NCI-H2196 (cell line): ENCODE data around the gene DRP2.
"Not testable (repeated sequence)": the region's sequence is repeated elsewhere in the genome, so short reads cannot be mapped to it uniquely, and the experiment has no call there.

Experiments used
- DNase-seq: peaks from one replicate; lab custom pipeline; 2025; ENCODE audit not compliant: unreplicated experiment; lab: John Stamatoyannopoulos, UW

Gene DRP2, protein sequence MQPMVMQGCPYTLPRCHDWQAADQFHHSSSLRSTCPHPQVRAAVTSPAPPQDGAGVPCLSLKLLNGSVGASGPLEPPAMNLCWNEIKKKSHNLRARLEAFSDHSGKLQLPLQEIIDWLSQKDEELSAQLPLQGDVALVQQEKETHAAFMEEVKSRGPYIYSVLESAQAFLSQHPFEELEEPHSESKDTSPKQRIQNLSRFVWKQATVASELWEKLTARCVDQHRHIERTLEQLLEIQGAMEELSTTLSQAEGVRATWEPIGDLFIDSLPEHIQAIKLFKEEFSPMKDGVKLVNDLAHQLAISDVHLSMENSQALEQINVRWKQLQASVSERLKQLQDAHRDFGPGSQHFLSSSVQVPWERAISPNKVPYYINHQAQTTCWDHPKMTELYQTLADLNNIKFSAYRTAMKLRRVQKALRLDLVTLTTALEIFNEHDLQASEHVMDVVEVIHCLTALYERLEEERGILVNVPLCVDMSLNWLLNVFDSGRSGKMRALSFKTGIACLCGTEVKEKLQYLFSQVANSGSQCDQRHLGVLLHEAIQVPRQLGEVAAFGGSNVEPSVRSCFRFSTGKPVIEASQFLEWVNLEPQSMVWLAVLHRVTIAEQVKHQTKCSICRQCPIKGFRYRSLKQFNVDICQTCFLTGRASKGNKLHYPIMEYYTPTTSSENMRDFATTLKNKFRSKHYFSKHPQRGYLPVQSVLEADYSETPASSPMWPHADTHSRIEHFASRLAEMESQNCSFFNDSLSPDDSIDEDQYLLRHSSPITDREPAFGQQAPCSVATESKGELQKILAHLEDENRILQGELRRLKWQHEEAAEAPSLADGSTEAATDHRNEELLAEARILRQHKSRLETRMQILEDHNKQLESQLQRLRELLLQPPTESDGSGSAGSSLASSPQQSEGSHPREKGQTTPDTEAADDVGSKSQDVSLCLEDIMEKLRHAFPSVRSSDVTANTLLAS

DNA sequence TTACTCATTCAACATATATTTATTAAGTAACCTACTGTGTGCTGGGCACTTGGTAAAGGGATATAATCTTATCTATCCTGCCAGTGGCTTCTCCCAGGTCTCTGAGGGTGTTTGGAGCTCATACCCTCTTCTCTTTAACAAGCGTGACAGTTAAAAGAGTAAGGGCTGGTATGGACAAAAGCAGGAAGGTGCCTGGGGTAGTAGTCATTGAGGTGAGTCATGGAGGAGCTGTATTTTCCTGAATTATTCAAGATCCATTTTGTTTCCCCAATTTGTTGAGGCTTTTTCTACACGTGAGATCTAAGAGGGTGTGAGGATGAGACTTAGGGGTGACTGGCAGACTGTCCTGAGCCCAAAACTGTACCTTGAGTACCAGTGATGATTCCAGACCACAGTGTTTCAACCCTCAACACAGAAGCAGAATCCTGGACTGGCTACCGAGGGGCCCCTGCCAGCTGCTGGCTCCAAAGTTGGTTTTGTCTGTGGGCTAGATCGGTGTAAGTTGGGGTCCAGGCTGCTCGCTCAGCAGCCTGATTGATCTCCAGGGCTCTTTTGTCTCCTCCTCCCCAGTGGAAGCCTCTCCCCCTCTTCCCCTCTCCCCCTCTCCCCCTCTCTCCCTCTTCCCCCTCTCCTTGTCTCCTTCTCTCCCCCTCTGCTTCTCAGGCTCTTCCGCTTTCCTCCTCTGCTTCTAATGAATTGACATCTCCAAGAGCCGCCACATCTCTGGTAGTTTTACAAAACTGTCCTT lies at the start of gene DRP2:
DRP2 (plus strand) TSS at position 671 of the 748 bp plus-strand sequence. CDS start 11,862 bp downstream, outside the sequence.
- no peak for DNase-seq

DNA sequence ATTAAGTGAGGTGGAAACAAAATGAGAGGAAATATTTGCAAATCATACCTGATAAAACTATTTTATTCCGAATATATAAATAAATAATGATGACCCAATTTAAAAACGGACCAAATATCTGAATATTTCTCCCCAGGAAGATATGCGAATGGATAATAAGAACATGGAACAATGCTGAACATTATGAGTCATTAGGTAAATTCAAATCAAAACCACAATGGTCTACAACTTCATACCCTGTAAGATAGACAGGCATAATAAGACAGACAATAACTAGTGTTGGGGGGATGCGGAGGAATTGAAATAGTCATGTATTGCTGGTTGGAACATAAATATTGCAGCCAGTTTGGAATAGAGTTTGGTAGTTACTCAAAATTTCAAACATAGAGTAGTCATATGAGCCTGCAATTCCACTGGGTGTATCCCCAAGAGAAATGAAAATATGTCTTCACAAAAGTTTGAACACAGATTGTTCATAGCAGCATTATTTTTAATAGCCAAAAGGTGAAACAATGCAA lies 47.6 kb upstream of the DRP2 start:
- no peak for DNase-seq

DNA sequence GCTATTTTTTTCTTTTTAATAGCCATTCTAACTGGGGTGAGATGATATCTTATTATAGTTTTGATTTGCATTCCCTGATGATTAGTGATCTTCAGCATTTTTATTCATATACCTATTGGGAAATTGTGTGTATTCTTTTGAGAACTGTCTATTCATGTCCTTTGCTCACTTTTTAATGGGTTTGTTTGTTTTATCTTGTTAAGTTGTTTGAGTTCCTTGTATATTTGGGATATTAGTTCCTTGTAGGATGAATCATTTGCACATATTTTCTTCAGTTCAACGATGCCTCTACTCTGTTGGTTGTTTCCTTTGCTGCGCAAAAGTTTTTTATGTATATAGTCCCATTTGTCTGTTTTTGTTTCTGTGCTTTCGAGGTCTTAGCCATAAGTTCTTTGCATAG lies 43.1 kb upstream of the DRP2 start:
- no peak for DNase-seq

DNA sequence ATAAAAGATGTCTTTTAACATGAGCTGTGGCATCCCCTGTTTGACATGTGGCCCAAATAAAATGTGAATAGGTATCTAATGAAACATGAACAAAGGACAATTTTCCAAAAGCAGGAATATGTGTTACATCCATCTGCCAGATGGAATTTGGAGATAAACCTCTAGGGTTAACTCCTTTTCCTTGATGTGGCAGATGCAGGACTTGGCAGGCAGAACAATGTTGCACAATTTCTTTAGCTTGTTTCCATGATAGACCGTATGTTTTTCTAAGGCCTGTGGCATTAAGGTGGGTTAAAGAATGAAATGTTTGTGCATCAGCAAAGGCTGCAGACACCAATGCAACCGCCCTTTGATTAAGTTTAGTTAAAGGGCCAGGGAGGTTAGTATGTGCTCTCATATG lies 34.7 kb upstream of the DRP2 start:
- not testable (repeated sequence) for DNase-seq

DNA sequence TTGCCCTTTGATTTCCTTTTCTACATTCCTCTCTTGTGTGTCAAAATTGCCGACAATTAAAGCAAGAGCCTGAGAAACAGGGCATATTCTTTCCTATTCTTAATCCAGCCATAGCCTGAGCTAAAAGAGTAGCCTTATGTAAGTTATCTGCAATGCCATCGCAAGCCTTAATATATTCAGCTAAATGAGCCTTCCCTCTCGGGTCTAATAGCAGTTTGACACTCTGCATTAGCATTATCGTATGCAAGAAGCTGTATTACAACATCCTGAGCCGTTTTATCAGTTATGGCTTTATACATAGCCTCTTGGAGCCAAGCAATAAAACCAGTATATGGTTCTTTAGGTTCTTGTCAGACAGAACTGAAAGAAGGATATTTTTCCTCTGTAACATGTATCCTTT lies 31.6 kb upstream of the DRP2 start:
- DNase-seq = not testable (repeated sequence)

DNA sequence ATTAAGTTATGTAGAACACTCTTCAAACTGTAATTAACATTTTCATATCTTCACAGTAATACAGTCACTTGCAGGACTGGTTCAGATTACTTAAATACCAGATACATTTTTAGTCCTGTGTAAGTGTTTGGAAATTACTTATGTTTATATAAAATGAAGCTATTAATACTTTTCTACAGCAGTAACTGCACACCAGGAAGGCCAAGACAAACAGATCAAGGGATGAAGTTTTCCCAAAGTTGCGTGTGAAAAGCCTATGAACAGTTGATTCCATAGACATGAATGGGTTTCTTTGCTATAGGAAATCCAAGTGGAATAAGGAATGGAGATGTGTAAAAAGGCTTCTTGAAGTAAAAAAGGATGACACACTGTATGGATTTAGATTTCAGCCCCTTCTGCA lies 28.9 kb upstream of the DRP2 start:
- DNase-seq = no peak

DNA sequence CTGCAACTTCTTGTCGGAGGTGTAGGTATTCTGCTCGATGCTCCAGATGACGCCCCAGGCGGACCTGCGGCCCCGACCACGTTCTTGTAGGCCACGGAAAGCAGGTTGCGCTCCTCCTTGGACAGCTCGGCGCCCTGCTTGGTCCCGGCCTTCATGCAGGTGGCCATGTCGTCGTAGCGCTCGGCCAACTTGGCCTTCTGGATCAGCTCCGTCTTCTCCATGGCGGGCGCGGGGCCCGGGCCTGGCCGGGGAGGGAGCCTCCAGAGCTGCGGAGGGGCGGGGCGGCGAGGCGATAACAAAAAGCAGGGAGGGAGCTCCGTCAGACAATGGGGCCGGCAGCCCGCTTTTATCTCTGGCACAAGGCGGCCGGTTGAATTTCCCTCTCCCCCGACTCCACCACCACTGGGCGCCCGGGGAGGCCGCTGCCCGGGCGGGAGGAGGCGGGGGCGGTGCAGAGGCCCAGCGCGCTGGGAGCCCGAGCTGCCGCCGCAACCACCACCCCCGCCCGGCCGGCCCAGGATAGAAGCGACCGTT lies 28.3 kb upstream of the DRP2 start:
- no peak for DNase-seq

DNA sequence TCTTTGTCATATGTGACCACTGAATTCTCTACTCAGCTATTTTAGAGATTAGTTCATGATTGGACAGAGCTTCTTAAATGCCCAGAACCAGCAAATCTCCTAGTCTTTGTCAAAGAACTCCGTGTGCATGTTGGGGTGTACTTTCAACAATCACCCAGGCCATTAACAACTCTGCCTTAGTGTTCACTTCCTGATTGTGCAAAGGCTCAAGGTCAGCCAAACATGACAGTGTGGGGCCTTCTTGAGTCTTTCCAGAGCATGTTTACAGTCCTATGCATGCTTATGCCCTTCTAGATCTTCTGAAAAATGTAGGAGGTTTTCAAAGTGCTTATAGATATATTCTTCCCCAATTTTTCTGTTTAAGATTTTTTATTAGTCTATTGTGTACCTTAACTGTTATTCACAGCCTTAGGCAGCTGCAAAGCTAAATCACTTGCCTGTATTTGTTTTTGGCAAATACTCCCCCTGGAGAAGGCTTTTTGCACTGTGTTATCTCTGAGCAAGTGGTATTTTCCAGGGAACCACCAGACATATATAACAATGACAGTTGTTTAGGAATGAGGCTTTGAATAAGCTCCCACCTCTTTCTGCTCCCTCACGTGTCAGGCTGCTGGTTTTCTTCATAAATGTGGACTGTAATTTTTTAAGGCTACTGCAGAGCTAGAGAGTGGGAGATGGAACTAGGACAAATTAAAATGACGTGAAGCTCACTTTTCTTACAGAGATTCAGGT lies 24.0 kb upstream of the DRP2 start:
- DNase-seq = no peak

DNA sequence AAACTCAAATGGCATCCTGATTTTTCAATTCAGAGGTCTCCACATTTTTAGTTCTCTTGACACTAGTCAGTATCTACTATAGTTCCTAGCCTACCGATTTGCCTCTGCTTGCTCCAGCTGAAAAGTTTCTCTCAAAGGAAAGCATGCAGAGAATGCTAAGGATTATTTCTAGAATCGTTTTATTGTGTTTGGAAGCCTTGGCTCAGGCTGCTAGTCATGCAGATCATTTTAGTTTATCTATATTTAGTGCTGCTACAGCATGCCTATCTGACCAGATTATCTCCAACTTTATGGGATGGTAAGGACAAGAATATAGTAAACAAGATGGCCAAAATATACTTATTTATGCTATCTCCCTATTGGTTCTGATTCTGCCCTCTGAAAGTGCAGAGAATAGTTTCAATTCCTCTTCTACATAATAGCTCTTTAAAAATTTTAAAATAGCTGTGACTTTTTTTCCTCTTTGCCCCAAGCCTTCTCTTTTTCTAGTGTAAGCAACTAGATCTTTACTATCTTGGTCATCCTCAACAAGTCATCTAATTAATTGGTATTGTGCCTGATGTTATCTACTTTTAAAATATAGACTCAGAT lies 15.7 kb upstream of the DRP2 start:
- DNase-seq = no peak

DNA sequence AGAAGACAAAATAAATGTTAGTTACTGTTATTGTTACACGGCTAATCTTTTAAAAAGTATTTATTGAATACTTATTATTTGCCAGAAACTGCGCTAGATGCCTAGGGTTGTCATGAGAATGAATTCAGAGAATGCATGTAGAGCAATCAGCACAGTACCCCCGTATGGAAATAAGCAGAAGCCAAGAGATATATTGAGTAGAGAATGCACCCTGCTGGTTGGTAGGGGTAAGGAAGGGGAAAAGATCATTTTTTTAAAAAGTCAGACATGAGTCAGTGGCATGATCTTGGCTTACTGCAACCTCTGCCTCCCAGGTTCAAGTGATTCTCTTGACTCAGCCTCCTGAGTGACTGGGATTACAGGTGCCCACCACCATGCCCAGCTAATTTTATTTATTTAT lies 13.1 kb upstream of the DRP2 start:
- no peak for DNase-seq

DNA sequence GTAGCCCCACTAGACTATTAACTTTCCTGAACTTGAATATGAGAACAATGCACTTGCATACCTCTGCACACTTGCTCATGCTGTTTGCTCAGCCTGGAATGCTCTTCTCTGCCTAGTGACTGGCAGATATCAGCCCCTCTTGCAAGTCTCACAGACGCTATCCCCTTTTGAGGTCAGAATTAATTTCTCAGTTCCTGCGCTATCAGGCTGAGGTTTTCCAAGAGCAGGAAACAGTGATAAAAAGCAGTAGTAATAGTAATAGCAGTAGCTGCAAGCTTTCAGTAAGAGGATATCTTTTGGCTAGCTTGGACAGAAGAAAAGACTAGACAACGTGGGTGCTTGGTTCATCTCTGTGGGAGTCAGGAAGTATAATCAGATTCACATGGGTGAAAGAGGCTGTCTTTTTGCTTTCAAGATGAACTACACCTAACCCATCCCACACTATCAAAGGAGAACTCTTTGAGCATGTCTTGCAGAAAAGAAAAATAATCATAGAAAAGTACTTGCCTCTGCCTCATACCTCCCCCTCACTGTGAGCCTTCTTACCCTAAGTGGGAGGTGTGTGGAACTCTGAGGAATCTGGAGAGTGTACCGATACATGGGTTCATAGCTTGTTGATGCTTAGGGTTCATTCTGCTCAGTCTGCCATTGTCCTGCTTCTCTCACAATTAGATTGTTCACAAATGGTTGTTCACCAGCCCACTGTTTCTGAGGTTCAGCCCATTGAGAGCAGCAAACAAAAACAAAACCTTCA lies 11.3 kb upstream of the DRP2 start:
- no peak for DNase-seq

DNA sequence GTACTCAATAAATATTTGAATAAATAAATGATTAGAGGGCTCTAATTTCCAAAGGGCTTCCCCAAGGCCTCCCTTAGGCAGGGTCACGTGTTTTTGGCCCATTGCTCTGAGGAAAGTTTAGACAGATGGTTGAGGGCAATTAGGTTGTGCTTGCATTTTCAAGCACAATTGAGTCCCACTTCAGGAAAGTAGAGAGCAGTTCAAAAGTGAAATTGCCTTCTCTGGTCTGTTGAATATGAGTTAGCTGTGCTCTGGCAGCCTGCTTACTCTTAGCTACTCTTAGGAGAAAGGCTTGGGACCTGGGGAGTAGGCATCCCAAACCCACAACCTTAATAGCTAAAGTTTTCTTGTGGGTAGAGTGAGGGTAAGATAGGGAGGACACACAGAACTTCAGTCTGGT lies 9.0 kb upstream of the DRP2 start:
- no peak for DNase-seq

DNA sequence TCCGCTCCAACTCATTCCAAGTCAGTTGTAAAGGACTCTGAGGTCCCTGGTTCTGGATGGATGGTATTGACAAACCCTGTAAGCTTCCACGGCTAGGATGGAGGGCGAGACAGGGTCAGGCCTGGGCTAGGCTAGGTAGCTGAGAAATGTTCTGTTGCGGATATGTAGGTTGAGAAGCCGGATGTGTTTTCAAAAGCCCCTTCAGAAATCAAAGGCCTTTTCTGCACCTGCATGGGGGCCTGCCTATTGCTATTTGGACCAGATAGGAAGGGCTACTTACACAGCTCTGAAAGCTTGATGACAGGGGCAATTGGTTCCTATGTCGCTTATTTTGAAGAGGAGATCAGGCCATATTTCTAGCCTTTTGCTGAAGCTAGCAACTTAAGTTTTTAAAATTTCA lies 1.9 kb upstream of the DRP2 start:
- DNase-seq = no peak

DNA sequence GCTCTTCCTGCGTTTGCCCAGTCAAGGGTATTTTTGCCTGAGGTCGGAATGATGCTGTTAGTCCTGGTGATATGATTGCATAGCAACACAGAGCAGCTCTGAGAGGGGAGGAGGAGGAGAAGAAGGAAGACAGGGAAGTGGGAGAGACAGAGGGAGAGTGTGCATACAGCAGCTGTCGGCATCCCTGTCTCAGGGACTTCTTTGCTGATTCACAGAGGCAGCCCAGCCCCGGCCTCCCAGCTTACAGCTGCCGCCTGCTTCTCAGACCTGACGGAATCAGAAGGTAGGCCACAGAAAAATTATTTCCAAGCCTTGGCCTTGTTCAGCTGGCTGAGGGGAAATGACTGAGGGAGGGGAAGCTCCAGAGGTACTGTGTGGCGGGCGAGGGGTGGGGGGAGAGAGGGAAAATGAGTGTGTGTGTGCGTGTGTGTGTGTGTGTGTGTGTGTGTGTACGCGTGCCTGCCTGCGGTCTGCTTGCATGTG lies 319 bp downstream of the DRP2 start:
- no peak for DNase-seq

DNA sequence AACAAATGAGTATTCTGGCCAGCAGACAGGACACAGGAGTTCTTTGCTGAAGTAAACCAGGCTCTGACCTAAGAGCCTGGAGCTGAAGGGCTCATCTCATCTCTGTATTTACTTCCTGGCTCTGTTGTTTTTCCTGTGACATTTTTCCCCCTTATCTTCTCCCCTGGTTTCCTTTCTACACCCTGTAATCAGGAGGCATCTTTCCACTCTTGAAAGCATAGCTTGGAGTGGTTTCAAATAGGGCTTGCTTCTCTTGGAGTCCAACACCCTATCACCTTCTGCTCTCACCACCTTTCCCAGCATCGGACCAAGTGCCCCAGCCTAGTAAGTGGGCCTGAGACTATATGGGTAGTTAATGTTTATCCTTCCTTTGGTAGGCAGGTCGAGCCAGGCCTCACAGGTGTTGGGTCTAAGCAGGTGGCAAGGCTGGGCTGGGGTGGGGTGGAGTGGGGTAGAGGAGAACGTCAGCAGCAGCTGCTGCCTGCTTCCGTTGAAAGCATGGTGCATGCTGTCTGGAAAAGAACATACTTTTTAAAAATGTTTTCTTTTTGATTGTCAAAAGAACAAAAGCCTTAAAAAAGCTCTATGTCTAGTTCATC lies 1.2 kb downstream of the DRP2 start:
- no peak for DNase-seq

DNA sequence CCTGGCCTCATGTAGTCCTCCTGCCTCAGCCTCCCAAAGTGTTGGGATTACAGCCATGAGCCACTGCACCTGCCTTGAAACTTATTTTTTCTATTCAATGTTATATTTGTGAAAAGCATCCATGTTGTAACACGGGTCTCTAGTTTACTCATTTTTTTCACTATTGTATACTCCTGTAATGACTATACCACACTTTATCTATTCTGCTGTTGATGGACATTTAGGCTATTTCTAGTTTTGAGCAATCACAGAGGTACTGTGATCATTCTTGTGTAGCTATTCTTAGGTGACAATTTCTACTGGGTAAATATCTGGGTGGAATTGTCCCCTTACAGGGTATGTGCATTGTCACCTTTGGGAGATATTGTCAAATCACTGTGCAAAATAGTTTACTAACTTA lies 3.6 kb downstream of the DRP2 start:
- DNase-seq = no peak

DNA sequence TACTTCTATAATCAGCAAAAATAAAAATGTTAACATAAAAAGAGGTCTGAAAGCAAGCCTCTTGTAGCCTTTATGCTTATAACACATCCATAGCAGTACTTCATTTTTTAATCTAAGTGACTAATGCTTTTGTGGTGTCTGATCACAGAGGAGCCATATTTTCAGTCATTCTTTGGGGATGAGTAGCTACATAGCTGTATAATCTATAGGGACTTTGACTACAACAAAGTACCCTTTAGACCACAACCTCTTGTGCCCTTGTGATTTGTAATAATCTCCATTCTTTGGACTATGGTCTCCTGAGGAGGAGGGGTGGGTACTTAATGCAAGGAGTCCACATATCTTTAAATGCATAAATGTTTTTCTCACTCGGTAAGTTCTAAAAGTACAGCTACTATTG lies 9.6 kb downstream of the DRP2 start:
- no peak for DNase-seq

DNA sequence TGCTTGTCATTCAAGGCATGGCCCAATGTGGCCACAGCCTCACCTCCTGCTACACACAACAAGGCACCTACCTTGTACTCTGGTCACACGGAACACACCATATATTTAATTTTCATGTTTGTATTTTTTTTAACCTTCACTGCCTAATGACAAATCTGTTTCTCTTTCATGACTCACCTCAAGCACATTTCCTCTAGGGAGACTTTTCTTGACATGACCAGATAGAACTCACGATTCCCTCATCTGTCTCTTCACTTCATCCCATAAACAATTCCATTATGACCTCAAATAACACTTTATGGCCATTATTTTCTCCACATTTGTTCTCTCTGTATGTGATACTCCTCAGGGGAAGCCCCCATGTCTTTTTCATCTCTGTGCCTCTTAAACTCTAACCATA lies 11.1 kb downstream of the DRP2 start:
- no peak for DNase-seq

DNA sequence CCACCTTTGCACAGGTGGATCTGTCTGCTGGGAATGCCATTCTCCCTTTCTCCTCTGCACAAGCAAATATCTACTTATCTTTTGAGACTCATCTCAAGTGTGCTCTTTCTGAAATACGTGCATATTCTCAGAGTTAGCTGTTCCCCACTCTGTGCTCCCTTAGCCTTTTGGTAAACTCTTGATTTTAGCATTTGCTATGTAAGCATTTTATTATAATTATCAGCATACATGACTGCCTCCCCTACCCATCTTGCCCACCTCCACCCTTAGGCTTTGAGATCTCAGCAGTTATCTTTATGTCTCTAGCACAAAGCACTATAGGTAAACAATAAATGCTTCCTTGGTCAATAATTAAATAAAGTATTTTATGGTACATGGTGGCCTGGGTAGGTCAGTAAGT lies 11.5 kb downstream of the DRP2 start:
- DNase-seq = no peak
